Heart left ventricle (tissue), 16 donors: ENCODE results near the gene LTB4R. TPM values are rescaled to one million over a fixed set of nuclear protein-coding genes. Genes with fewer than 3 reads are reported as not detected.

Source experiments
- ATAC-seq, 4 donors: fragments of 200-7000 bp; cut with Tn5 transposase; one replicate each; pipeline ENCODE4 v1.9.1; 2020 to 2022; ENCODE audit warnings: moderate library complexity in 4 of 4, mild to moderate bottlenecking in 3 of 4, moderate number of reproducible peaks in 1 of 4
- DNase-seq, 5 donors: peaks; one replicate each; pipeline ENCODE4 v3.0.0-alpha.2; 2020
- H3K27ac ChIP-seq, 12 donors: fragments of 200-600 bp; sonication (generic) in 4 of 12; one replicate each; pipeline versions ENCODE4 v1.5.0 to v1.8.0; 2016 to 2022; ENCODE audit warnings: mild to moderate bottlenecking in 2 of 12
- H3K27me3 ChIP-seq, 9 donors: fragments of 200-600 bp; sonication (generic) in 2 of 9; one replicate each; pipeline versions ENCODE4 v1.5.1 to v1.8.0; 2016 to 2022; ENCODE audit warnings: mild to moderate bottlenecking in 3 of 9
- H3K36me3 ChIP-seq, 9 donors: fragments of 200-600 bp; sonication (generic) in 2 of 9; one replicate each; pipeline versions ENCODE4 v1.5.0 to v1.8.0; 2018 to 2022; ENCODE audit warnings: mild to moderate bottlenecking in 2 of 9
- H3K4me1 ChIP-seq, 12 donors: fragments of 200-600 bp; sonication (generic) in 4 of 12; one replicate each; pipeline versions ENCODE4 v1.5.0 to v1.8.0; 2016 to 2022; ENCODE audit warnings: mild to moderate bottlenecking in 3 of 12
- H3K4me3 ChIP-seq, 12 donors: fragments of 200-600 bp; sonication (generic) in 4 of 12; one replicate each; pipeline versions ENCODE4 v1.5.0 to v1.8.0; 2017 to 2022; ENCODE audit warnings: mild to moderate bottlenecking in 9 of 12, moderate library complexity in 4 of 12
- H3K9me3 ChIP-seq, 12 donors: fragments of 200-600 bp; sonication (generic) in 4 of 12; one replicate each; pipeline versions ENCODE4 v1.5.0 to v1.8.0; 2016 to 2022; ENCODE audit warnings: mild to moderate bottlenecking in 1 of 12
- CTCF ChIP-seq, 12 donors: fragments of 200-600 bp; sonication (generic) in 4 of 12; IDR thresholded peaks; one replicate each; pipeline versions ENCODE4 v1.5.0 to v1.8.0; 2018 to 2022; ENCODE audit warnings: antibody characterized with exemption in 12 of 12, mild to moderate bottlenecking in 5 of 12
- POLR2A ChIP-seq, 2 donors: fragments of 450-650 bp; IDR thresholded peaks; one replicate each; pipeline ENCODE4 v1.6.1; 2017; ENCODE audit warnings: antibody characterized with exemption in 2 of 2, mild to moderate bottlenecking in 2 of 2, moderate library complexity in 2 of 2
- WGBS, 4 donors: extraction: QIAGEN DNeasy Blood & Tissue Kit in 2 of 4; methylation state at CpG; one replicate each; pipeline versions ENCODE4 v1.1.5 to v1.1.7; 2013 to 2018; 5-methylcytosine and 5-hydroxymethylcytosine counted together
- intact Hi-C, 10 donors: fragments of 100-400 bp; cut with DNase I; formaldehyde crosslinking; loops; one replicate each; pipeline versions ENCODE4 v1.11.1 to v1.14.2; 2022
- polyA plus RNA-seq, 2 donors: library from polyadenylated mRNA; stranded (reverse); fragments of 200-250 nt; gene quantifications; one replicate each; pipeline ENCODE4 v1.2.3, GENCODE V29; 2013
- total RNA-seq, 9 donors: library from RNA; depleted of rRNA in 2 of 9; stranded (reverse); fragments of >200 nt in 2 of 9; fragmentation: NEBNext Ultra II Directional in 3 of 9; extraction: Animal tissue kit (Norgen Biotek cat#: 25700) in 3 of 9; gene quantifications; one replicate each; pipeline versions ENCODE4 v1.1.0 to v1.2.4, GENCODE V29; 2016 to 2023
- donor health status: ischemic (EF 13 %, LVEDD 7.1; RV severe dilation, severe dysfunction).
- donor health status: healthy with polysubstance abuse.
- donor health status: DM: no; HTN: yes; CAD: no.
- donor health status: DM: no; HTN: no; CAD: no.
- donor health status: ischemic (EF 25% LVEDD 6.9; RV normal size, moderate dysfunction).
- donor health status: ischemic (EF 25% LVEDD 5.7; RV mildly dilated, moderate dysfunction).
- donor health status: healthy.
- donor health status: DM: yes; HTN: yes; CAD: no.
- donor health status: ischemic (EF 35%, LVEDD 5.7; RV mildly dilated, moderate dysfunction).
- donor health status: nonischemic (EF 11% LVEDD 7.7; RV severe dilation, severe dysfunction).
- donor health status: DM: yes; HTN: yes; CAD: no.
- donor health status: PGD.
- donor health status: ischemic (EF 29% LVEDD 5.4; RV normal size, mild dysfunction).
- donor health status: nonischemic (EF 23%, LVEDD 6.1; RV moderate dilation, normal function).

The LTB4R gene
- total and polyA plus RNA-seq, 11 donors: 0.92 to 8.8 (median 1.7) TPM

DNA sequence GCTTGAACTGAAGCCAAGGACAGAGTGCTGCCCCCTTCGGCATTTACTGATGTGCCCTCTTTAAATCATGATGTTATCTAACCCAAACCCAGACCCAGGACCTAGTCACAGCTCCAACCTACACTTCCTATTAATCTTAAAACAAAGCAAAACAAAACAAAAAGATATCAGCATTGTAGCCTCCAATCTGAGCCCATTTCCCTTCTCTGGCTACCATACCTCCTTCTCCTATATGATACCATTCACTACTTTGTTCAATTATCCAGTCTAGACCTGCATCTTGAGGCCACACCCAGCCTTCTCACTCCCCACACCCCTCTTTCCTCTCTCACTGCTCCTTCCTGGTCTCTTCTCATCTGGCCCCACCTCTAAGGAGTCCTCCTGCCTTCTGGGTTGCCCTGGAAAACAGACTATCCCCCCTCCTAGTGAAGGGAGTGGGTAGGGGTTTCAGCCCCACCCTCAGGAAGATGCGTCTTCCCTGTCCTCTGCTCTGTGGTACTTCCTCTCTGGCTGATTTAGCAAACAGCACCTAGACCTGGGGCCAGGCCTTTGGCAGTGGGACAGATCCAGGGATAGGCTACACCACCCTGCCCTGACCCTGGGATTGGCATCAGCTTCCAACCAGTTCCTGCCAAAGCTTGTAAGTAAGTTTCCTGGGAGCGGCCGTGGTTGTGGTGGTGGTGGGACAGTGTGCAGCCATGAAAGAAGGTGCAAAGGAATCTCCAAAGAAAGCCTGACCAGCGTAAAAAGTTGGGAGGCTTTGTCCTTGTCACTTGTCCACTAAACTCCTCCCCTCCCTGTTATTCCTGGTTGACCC, 3.3 kb downstream of the LTB4R start:
- H3K4me1 ChIP-seq: peaks cover 12 to 94% (median 53%) of the 10 kb centered on the region in 12 donors
- peak overlapping the region in 1 of 12 donors; percentile 70 for H3K4me3 ChIP-seq
- DNase-seq (peak in 1 of 5 donors; percentile 36), ATAC-seq (no peak)
- H3K9me3 ChIP-seq: no peaks in the 10 kb centered on the region
- TF ChIP-seq POLR2A (IDR thresholded peaks at IDR 0.05): no peak
- TF ChIP-seq CTCF (IDR thresholded peaks at IDR 0.05): no peak
- 71 to 79% (median 74%) methylated on average over 5 of the region's 5 CpGs for WGBS, 4 donors
- peaks cover 0 to 27% (median 5%) of the 10 kb centered on the region in 9 donors for H3K27me3 ChIP-seq
- peak overlapping the region in 5 of 12 donors; percentile 80 to 92 (median 89) for H3K27ac ChIP-seq
- peaks cover 0 to 11% (median 5%) of the 10 kb centered on the region in 9 donors for H3K36me3 ChIP-seq
- intact Hi-C loops: loop anchor here in 1 of 10 donors (5.0 kb wide), 1 partner anchor 123 kb away; no protein-coding TSS in a partner anchor

DNA sequence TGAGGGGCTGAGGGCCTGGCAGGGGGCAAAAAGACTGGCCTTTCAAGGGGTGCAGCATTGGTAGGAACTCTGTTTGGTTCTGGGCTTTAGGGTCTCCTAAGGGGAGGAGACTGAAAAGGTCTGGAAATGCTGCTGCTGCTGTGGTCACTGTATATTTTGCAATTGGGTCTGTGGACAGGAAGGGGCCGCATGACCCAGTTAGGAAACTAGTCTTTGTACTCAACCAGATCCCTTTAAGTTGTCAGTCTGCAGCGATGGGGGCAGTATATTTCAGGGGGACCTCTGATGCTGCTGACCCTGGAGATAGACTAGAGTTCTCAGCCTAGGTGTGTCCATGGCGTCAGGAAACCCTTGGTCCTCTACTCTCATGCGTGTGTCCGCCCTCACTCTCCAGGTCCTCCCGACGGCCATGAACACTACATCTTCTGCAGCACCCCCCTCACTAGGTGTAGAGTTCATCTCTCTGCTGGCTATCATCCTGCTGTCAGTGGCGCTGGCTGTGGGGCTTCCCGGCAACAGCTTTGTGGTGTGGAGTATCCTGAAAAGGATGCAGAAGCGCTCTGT, 4.0 kb downstream of the LTB4R start:
- 74 to 84% (median 76%) methylated on average over 8 to 10 of the region's 10 CpGs for WGBS, 4 donors
- Histone ChIP-seq H3K27ac (peak overlapping the region in 10 of 12 donors; percentile 49 to 91 (median 60)), H3K4me3 (peak overlapping the region in 1 of 12 donors; percentile 70), H3K4me1 (peaks cover 9 to 87% (median 45%) of the 10 kb centered on the region in 12 donors), H3K36me3 (peaks cover 0 to 18% (median 9%) of the 10 kb centered on the region in 9 donors), H3K27me3 (peaks cover 0 to 27% (median 6%) of the 10 kb centered on the region in 9 donors), H3K9me3 (no peaks in the 10 kb centered on the region)
- ATAC-seq (peak in 1 of 4 donors; percentile 0), DNase-seq (peak in 1 of 5 donors; percentile 24)
- TF ChIP-seq CTCF (IDR thresholded peaks at IDR 0.05): no peak
- TF ChIP-seq POLR2A (IDR thresholded peaks at IDR 0.05): no peak
- intact Hi-C loops: no loop called here

GRCh38 chr14:24315807-24316596, 4.7 kb downstream of the LTB4R start:
- intact Hi-C loops: no loop called here
- peaks cover 7 to 80% (median 40%) of the 10 kb centered on the region in 12 donors for H3K4me1 ChIP-seq
- H3K36me3 ChIP-seq: peaks cover 0 to 24% (median 10%) of the 10 kb centered on the region in 9 donors
- no peaks in the 10 kb centered on the region for H3K9me3 ChIP-seq
- TF ChIP-seq POLR2A (IDR thresholded peaks at IDR 0.05): no peak
- TF ChIP-seq CTCF (IDR thresholded peaks at IDR 0.05): peak in 11 of 12 donors; percentile 13 to 58 (median 33)
- peak in 3 of 5 donors; percentile 63 to 69 (median 68) for DNase-seq
- WGBS, 4 donors: 27 to 43% (median 34%) methylated on average over 42 to 70 of the region's 70 CpGs
- peaks cover 0 to 27% (median 6%) of the 10 kb centered on the region in 9 donors for H3K27me3 ChIP-seq
- H3K4me3 ChIP-seq: peak overlapping the region in 7 of 12 donors; percentile 1 to 70 (median 18)
- peak in 3 of 4 donors; percentile 53 to 68 (median 59) for ATAC-seq
- peak overlapping the region in 10 of 12 donors; percentile 49 to 91 (median 60) for H3K27ac ChIP-seq
